HepG2 (cell line): ENCODE results near the gene ILDR2. TPM values are rescaled to one million over a fixed set of nuclear protein-coding genes. Genes with fewer than 3 reads are reported as not detected.

Source experiments
- ATAC-seq: fragments of 200-7000 bp; cut with Tn5 transposase; 3 replicates; pipeline ENCODE4 v1.9.1; 2020; ENCODE audit warnings: mild to moderate bottlenecking, moderate library complexity
- BruUV-seq: library from RNA; stranded (reverse); fragments of 400-500 nt; replicated peaks from 2 replicates; lab custom pipeline; 2021; lab: Mats Ljungman, UMichigan
- CTCF ChIA-PET: fragments of 300-600 bp; formaldehyde crosslinking; extraction: SDS; loops from one replicate; lab custom pipeline; 2021; ENCODE audit warnings: low total read pairs, inconsistent platforms, low intra/inter-chr PET ratio; lab: Yijun Ruan, JAX
- POLR2A ChIA-PET: fragments of 350-600 bp; sonication (Branson Sonifier 250); formaldehyde crosslinking; loops from one replicate; lab custom pipeline; 2020; ENCODE audit warnings: antibody characterized with exemption, inconsistent platforms; lab: Yijun Ruan, JAX
- DNase-seq: peaks from one replicate; pipeline ENCODE4 v3.0.0-alpha.2; 2015; ENCODE audit warnings: low spot score
- FAIRE-seq: peaks from 3 replicates; lab custom pipeline; 2011; peaks lifted over from hg19 to GRCh38; lab: Jason Lieb, UNC
- H2AFZ ChIP-seq: one replicate; pipeline ENCODE4 v1.6.1; 2011; ENCODE audit warnings: low read length, inconsistent platforms
- H3K27ac ChIP-seq: fragments of 300-600 bp; 3 replicates; pipeline ENCODE4 v1.8.0; 2011; ENCODE audit warnings: mixed run types, mild to moderate bottlenecking, mixed read lengths, low read length, inconsistent platforms; ENCODE audit not compliant: insufficient read depth; ENCODE audit errors: extremely low read length
- H3K27me3 ChIP-seq, 2 experiments: fragments of 200-600 bp in 1 of 2; 2 replicates in 1 of 2; 3 replicates in 1 of 2; pipeline versions ENCODE4 v1.6.0 to v1.8.0; 2011; ENCODE audit warnings: low read length in 2 of 2, mild to moderate bottlenecking in 2 of 2, moderate library complexity in 2 of 2, inconsistent platforms in 1 of 2; ENCODE audit not compliant: insufficient read depth in 2 of 2, control insufficient read depth in 1 of 2
- H3K36me3 ChIP-seq, 2 experiments: fragments of 200-600 bp in 1 of 2; replicated peaks in 1 of 2; 2 replicates in 1 of 2; 3 replicates in 1 of 2; pipeline versions ENCODE4 v1.5.1 to v1.8.0; 2011; ENCODE audit warnings: low read length in 2 of 2, inconsistent platforms in 1 of 2; ENCODE audit not compliant: insufficient read depth in 2 of 2, control insufficient read depth in 1 of 2
- H3K4me1 ChIP-seq: 2 replicates; pipeline ENCODE4 v1.5.1; 2012; ENCODE audit warnings: low read length, inconsistent platforms; ENCODE audit not compliant: insufficient read depth
- H3K4me2 ChIP-seq: 2 replicates; pipeline ENCODE4 v1.6.0; 2011; ENCODE audit warnings: low read depth, low read length, inconsistent platforms
- H3K4me3 ChIP-seq, 3 experiments: fragments of 200-600 bp in 1 of 3; sonication (generic), shearing (Covaris generic) in 1 of 3; replicated peaks in 1 of 3; 2 replicates each; pipeline ENCODE4 v1.5.1; 2011 to 2016; ENCODE audit warnings: low read length in 3 of 3, inconsistent platforms in 2 of 3, low read depth in 2 of 3, mild to moderate bottlenecking in 2 of 3, control low read depth in 1 of 3, mixed read lengths in 1 of 3; ENCODE audit not compliant: insufficient read depth in 1 of 3
- H3K79me2 ChIP-seq: one replicate; pipeline ENCODE4 v1.6.1; 2011; ENCODE audit warnings: low read length, inconsistent platforms; ENCODE audit not compliant: insufficient read depth
- H3K9ac ChIP-seq: 2 replicates; pipeline ENCODE4 v1.6.0; 2011; ENCODE audit warnings: mild to moderate bottlenecking, low read depth, low read length, inconsistent platforms; ENCODE audit not compliant: insufficient read depth
- H3K9me3 ChIP-seq: 2 replicates; pipeline ENCODE4 v1.5.1; 2012; ENCODE audit warnings: mild to moderate bottlenecking, low read length
- H4K20me1 ChIP-seq: 2 replicates; pipeline ENCODE4 v1.6.0; 2011; ENCODE audit warnings: inconsistent platforms, mild to moderate bottlenecking, low read length, moderate library complexity; ENCODE audit not compliant: insufficient read depth
- CBX2 ChIP-seq, 2 experiments: fragments of 200-600 bp in 1 of 2; sonication (generic); formaldehyde crosslinking in 1 of 2; IDR thresholded peaks; 2 replicates each; pipeline versions ENCODE4 v1.7.0 to v1.8.1; 2018 to 2022; ENCODE audit warnings: low read depth in 2 of 2, low read length in 1 of 2, mild to moderate bottlenecking in 1 of 2, missing genetic modification reagents in 1 of 2
- HDAC2 ChIP-seq: sonication (generic); formaldehyde crosslinking; IDR thresholded peaks from 2 replicates; pipeline ENCODE4 v1.4.0; 2020; ENCODE audit warnings: missing genetic modification reagents
- HNRNPH1 ChIP-seq: fragments of 200-400 bp; formaldehyde crosslinking; optimal IDR thresholded peaks from 2 replicates; pipeline ENCODE3; 2017; ENCODE audit warnings: mild to moderate bottlenecking, low read depth, low read length
- MBNL3 ChIP-seq: fragments of 250-450 bp; sonication (Bioruptor Pico); conservative IDR thresholded peaks from 2 replicates; pipeline ENCODE4 v1.8.0; 2022; ENCODE audit warnings: mild to moderate bottlenecking, inconsistent platforms
- RBM39 ChIP-seq: fragments of 200-400 bp; formaldehyde crosslinking; IDR thresholded peaks from one replicate; pipeline ENCODE4 v1.6.1; 2018; ENCODE audit warnings: antibody characterized with exemption, mild to moderate bottlenecking, low read depth, low read length; ENCODE audit not compliant: poor library complexity, severe bottlenecking
- ZBTB33 ChIP-seq: sonication (generic); formaldehyde crosslinking; IDR thresholded peaks from 2 replicates; pipeline ENCODE4 v1.4.0; 2020; ENCODE audit warnings: missing genetic modification reagents
- ZFP62 ChIP-seq: sonication (generic); formaldehyde crosslinking; IDR thresholded peaks from 2 replicates; pipeline ENCODE4 v1.4.0; 2020; ENCODE audit warnings: missing genetic modification reagents
- ZNF251 ChIP-seq: sonication (generic); formaldehyde crosslinking; IDR thresholded peaks from 2 replicates; pipeline ENCODE4 v1.9.0; 2021; ENCODE audit warnings: mild to moderate bottlenecking, missing genetic modification reagents
- WGBS: methylation state at CpG from one replicate; pipeline ENCODE4 v1.1.6; 2017; ENCODE audit warnings: low lambda C conversion rate; 5-methylcytosine and 5-hydroxymethylcytosine counted together
- in situ Hi-C: cut with HindIII; loops from 2 replicates; pipeline ENCODE4 v1.10.0; 2017; ENCODE audit warnings: low pct_unique_long_range_greater_than_20kb; ENCODE audit not compliant: extremely low pct_ligation_motif_present
- intact Hi-C: fragments of 100-400 bp; cut with micrococcal nuclease; formaldehyde crosslinking; loops from one replicate; pipeline ENCODE4 v1.10.0; 2022; ENCODE audit not compliant: unreplicated experiment
- polyA plus RNA-seq, 8 experiments: library from polyadenylated mRNA; depleted of rRNA in 3 of 8; stranded (reverse) in 7 of 8; unstranded in 1 of 8; fragments of >200 nt; fragmentation: Illumina TruSeq in 4 of 8; extraction: Trizol in 4 of 8; gene quantifications; 2 replicates each; pipeline versions ENCODE4 v1.2.1 to v1.2.3, GENCODE V29; 2011 to 2016; ENCODE audit warnings: low read depth in 4 of 8, missing spikeins in 1 of 8, mixed read lengths in 1 of 8; ENCODE audit not compliant: insufficient read depth in 1 of 8
- total RNA-seq, 5 experiments: library from RNA; depleted of rRNA; stranded (reverse); fragments of >200 nt; fragmentation: Illumina TruSeq; extraction: Trizol; gene quantifications; 2 replicates each; pipeline ENCODE4 v1.2.3, GENCODE V29; 2016; ENCODE audit warnings: low read depth in 1 of 5

ILDR2 gene
- total and polyA plus RNA-seq, 2 of the 13 experiments (the other 11 are each of a cell fraction or from before 2014, with no cell fraction given), result 0.04 TPM; not detected in 1

- TF ChIP-seq ZBTB33 (CRISPR knock-in tag), result no peak
Observed at GRCh38 chr1:166908942-166909341, 66.4 kb downstream of the ILDR2 start (continued).

DNA sequence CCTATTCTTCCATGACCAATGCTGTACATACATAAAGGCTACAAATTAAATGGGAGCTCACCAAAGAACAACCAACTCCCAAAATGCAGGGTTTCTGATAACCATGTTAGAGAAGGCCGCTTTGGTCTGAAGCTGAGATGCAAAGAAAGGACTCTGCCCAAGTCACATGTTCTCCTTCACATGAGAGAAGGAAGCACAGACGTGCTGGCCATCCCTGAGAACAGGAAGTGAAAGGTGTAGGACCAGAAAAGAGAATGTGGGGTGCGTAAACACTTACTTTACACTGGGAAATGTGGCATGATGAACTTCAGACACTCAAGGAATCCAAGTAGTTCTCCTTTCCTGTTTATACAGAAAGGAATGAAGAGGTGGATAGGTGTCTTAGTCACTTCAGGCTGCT, 67.6 kb downstream of the ILDR2 start:
- no peaks in the 10 kb centered on the region for H3K79me2 ChIP-seq
- no peak for FAIRE-seq
- intact Hi-C loops (no loop called here), in situ Hi-C loops (no loop called here)
- H3K27me3 ChIP-seq, result peaks cover 0 to 4% of the 10 kb centered on the region in 2 experiments; a peak in 1 of 5 replicates
- no peak for ATAC-seq
- H3K9ac ChIP-seq, result no peak overlapping the region
- CTCF ChIA-PET, result no interaction called here
- TF ChIP-seq ZNF251 (CRISPR knock-in tag) (no peak), HNRNPH1 (no peak), RBM39 (no peak), CBX2 (IDR thresholded peaks at IDR 0.05; ENCODE audit: low read depth, low read length) (no peak), CBX2 (CRISPR knock-in tag; IDR thresholded peaks at IDR 0.05; ENCODE audit: low read depth) (no peak), HDAC2 (CRISPR knock-in tag) (no peak), ZFP62 (CRISPR knock-in tag) (no peak), MBNL3 (no peak)
- TF ChIP-seq, all 625 proteins: peak for 0
- Histone ChIP-seq H2AFZ (no peak overlapping the region), H3K4me1 (no peaks in the 10 kb centered on the region), H3K36me3 (no peaks in the 10 kb centered on the region), H4K20me1 (no peaks in the 10 kb centered on the region), H3K9me3 (no peaks in the 10 kb centered on the region), H3K27ac (no peak overlapping the region), H3K4me2 (no peak overlapping the region), H3K4me3 (no peak overlapping the region)
- POLR2A ChIA-PET, result no interaction called here
- DNase-seq, result no peak
- no TSS peak for BruUV-seq
- WGBS, result 25% methylated on average over 3 of the region's 3 CpGs
